SK-N-SH (cell line): ENCODE results near the gene GNB2. TPM values are rescaled to one million over a fixed set of nuclear protein-coding genes. Genes with fewer than 3 reads are reported as not detected.

Source experiments
- CTCF ChIA-PET: fragments of 300-600, 350-600 bp; formaldehyde crosslinking; extraction: SDS; loops from one replicate; lab custom pipeline; 2021; lab: Yijun Ruan, JAX
- POLR2A ChIA-PET: fragments of 350-600 bp; sonication (Branson Sonifier 250); formaldehyde crosslinking; extraction: SDS; loops from one replicate; lab custom pipeline; 2020; ENCODE audit warnings: antibody characterized with exemption, inconsistent platforms; lab: Yijun Ruan, JAX
- DNase-seq: peaks from one replicate; pipeline ENCODE4 v3.0.0; 2012
- H2AFZ ChIP-seq: fragments of 200-600 bp; sonication (generic); 2 replicates; pipeline ENCODE4 v1.8.1; 2016; ENCODE audit warnings: antibody characterized with exemption, mild to moderate bottlenecking, low read depth
- H3F3A ChIP-seq: fragments of 200-600 bp; sonication (generic); replicated peaks from 2 replicates; pipeline ENCODE3; 2016; ENCODE audit warnings: antibody characterized with exemption, mild to moderate bottlenecking; ENCODE audit not compliant: insufficient read depth
- H3K27ac ChIP-seq, 2 experiments: fragments of 200-500 bp in 1 of 2; fragments of 200-600 bp in 1 of 2; sonication (Bioruptor generic) in 1 of 2; sonication (generic), shearing (Covaris generic) in 1 of 2; 2 replicates each; pipeline versions ENCODE4 v1.5.1 to v1.6.1; 2014 to 2016; ENCODE audit warnings: low read depth in 2 of 2, inconsistent platforms in 1 of 2, low read length in 1 of 2, mild to moderate bottlenecking in 1 of 2, mixed read lengths in 1 of 2
- H3K27me3 ChIP-seq: fragments of 200-600 bp; sonication (generic), shearing (Covaris generic); 2 replicates; pipeline ENCODE4 v1.6.1; 2016; ENCODE audit warnings: mixed run types; ENCODE audit not compliant: insufficient read depth
- H3K36me3 ChIP-seq, 2 experiments: fragments of 200-500 bp in 1 of 2; fragments of 200-600 bp in 1 of 2; sonication (Bioruptor generic) in 1 of 2; sonication (generic) in 1 of 2; replicated peaks in 1 of 2; 2 replicates each; pipeline versions ENCODE3 to v1.5.1; 2014 to 2016; ENCODE audit warnings: low read length in 1 of 2, mild to moderate bottlenecking in 1 of 2; ENCODE audit not compliant: insufficient read depth in 2 of 2, control insufficient read depth in 1 of 2
- H3K4me1 ChIP-seq, 2 experiments: fragments of 200-500 bp in 1 of 2; fragments of 200-600 bp in 1 of 2; sonication (Bioruptor generic) in 1 of 2; sonication (generic), shearing (Covaris generic) in 1 of 2; 2 replicates each; pipeline versions ENCODE4 v1.5.1 to v1.6.1; 2014 to 2016; ENCODE audit warnings: low read depth in 1 of 2, low read length in 1 of 2, mixed run types in 1 of 2; ENCODE audit not compliant: insufficient read depth in 2 of 2, control insufficient read depth in 1 of 2
- H3K4me2 ChIP-seq: fragments of 200-600 bp; sonication (generic), shearing (Covaris generic); 2 replicates; pipeline ENCODE4 v1.6.1; 2017; ENCODE audit warnings: mixed run types
- H3K4me3 ChIP-seq, 2 experiments: fragments of 200-500 bp in 1 of 2; fragments of 200-600 bp in 1 of 2; sonication (Bioruptor generic) in 1 of 2; sonication (generic), shearing (Covaris generic) in 1 of 2; 2 replicates each; pipeline versions ENCODE4 v1.5.1 to v1.8.1; 2014 to 2016; ENCODE audit warnings: low read depth in 2 of 2, inconsistent platforms in 1 of 2, low read length in 1 of 2, mild to moderate bottlenecking in 1 of 2, mixed read lengths in 1 of 2, moderate library complexity in 1 of 2
- H3K79me2 ChIP-seq: fragments of 200-600 bp; sonication (generic); 2 replicates; pipeline ENCODE4 v1.8.1; 2017; ENCODE audit warnings: mild to moderate bottlenecking; ENCODE audit not compliant: insufficient read depth
- H3K9ac ChIP-seq: fragments of 200-600 bp; sonication (generic); 2 replicates; pipeline ENCODE4 v1.6.1; 2017; ENCODE audit warnings: mixed run types
- H3K9me2 ChIP-seq: fragments of 200-600 bp; sonication (generic); 2 replicates; pipeline ENCODE4 v1.6.1; 2017; ENCODE audit warnings: mixed run types
- H3K9me3 ChIP-seq: fragments of 200-600 bp; sonication (generic); 2 replicates; pipeline ENCODE4 v1.6.1; 2017; ENCODE audit warnings: mixed run types, mild to moderate bottlenecking, moderate library complexity
- H4K20me1 ChIP-seq: fragments of 200-600 bp; sonication (generic); 2 replicates; pipeline ENCODE4 v1.6.1; 2017; ENCODE audit warnings: mild to moderate bottlenecking, mixed run types; ENCODE audit not compliant: insufficient read depth
- CHD2 ChIP-seq: fragments of 150-350 bp; IDR thresholded peaks from 2 replicates; pipeline ENCODE4 v1.6.1; 2018; ENCODE audit warnings: low read length; ENCODE audit not compliant: partially characterized antibody
- GABPA ChIP-seq: IDR thresholded peaks from 2 replicates; pipeline ENCODE4 v1.4.0; 2012; ENCODE audit warnings: low read depth, mild to moderate bottlenecking
- MEF2A ChIP-seq: IDR thresholded peaks from 2 replicates; pipeline ENCODE4 v1.4.0; 2012; ENCODE audit warnings: low read depth, borderline replicate concordance
- NRF1 ChIP-seq: IDR thresholded peaks from 2 replicates; pipeline ENCODE4 v1.6.1; 2012; ENCODE audit warnings: low read depth, mild to moderate bottlenecking, low read length
- POLR2AphosphoS5 ChIP-seq: IDR thresholded peaks from 2 replicates; pipeline ENCODE4 v1.6.1; 2012; ENCODE audit warnings: low read depth, low read length
- RCOR1 ChIP-seq: fragments of 150-350 bp; IDR thresholded peaks from 2 replicates; pipeline ENCODE4 v1.6.1; 2017; ENCODE audit warnings: antibody characterized with exemption, low read length
- RXRA ChIP-seq: IDR thresholded peaks from 2 replicates; pipeline ENCODE4 v1.4.0; 2012; ENCODE audit warnings: low read depth, mild to moderate bottlenecking, borderline replicate concordance
- SIN3A ChIP-seq: IDR thresholded peaks from 2 replicates; pipeline ENCODE4 v1.6.1; 2012; ENCODE audit warnings: low read depth, mild to moderate bottlenecking, low read length, moderate library complexity, borderline replicate concordance
- TAF1 ChIP-seq: IDR thresholded peaks from 2 replicates; pipeline ENCODE4 v1.6.1; 2012; ENCODE audit warnings: low read depth, mild to moderate bottlenecking, low read length, moderate library complexity, borderline replicate concordance
- YY1 ChIP-seq: IDR thresholded peaks from 2 replicates; pipeline ENCODE4 v1.4.0; 2012; ENCODE audit warnings: low read depth, mild to moderate bottlenecking
- WGBS: methylation state at CpG from one replicate; pipeline ENCODE4 v1.1.6; 2017; ENCODE audit warnings: low lambda C conversion rate; 5-methylcytosine and 5-hydroxymethylcytosine counted together
- polyA plus RNA-seq, 3 experiments: library from polyadenylated mRNA; depleted of rRNA; stranded (reverse); fragments of >200 nt; gene quantifications; 2 replicates each; pipeline ENCODE4 v1.2.3, GENCODE V29; 2012
- TF ChIP-seq, protein P1 (sequence below): IDR thresholded peaks from 2 replicates; pipeline ENCODE4 v1.4.0; 2012; ENCODE audit warnings: low read depth
- TF ChIP-seq, protein P2 (sequence below): IDR thresholded peaks from 2 replicates; pipeline ENCODE4 v1.4.0; 2012; ENCODE audit warnings: low read depth, borderline replicate concordance

GNB2 gene
- polyA plus RNA-seq, 1 of the 3 experiments (the other 2 are of a cell fraction): 398 TPM

DNA sequence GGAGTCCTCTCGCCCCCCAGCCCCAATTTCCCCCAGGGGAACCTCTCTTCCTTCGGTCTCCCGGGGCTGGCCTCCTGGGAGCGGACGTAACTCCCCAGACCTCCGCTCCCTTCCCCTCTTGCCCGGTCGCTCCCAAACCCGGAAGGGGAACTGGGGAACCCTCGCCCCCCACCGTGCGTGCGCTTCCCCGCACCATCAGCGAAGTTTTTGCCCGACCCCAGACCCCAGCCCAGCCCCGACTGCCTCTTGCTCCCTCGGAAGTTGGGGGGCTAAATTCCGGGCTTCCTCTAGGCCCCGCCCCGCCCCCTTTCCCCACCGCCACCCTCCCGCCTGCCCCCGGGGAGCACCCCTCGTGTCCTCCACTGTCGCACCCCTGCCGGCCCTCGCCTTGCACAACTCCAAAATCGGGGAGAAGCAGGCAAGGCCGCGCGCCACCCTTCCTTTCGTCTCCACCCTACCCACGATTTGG is 436 bp downstream of the GNB2 start:
- POLR2A ChIA-PET: interaction anchor here (0.8 to 6.3 kb wide), 4 partner anchors 9 to 61 kb away, joined by 3 to 23 read pairs (median 6); partner anchors contain the start of genes ACTL6B and MOSPD3
- TF ChIP-seq GABPA (peak; percentile 37; the same call in 1 of the 2 replicates), POLR2AphosphoS5 (no peak), SIN3A (0 out of 2 replicates have a peak, but pooled peaks have one; percentile 9)
- TF ChIP-seq, protein P1, sequence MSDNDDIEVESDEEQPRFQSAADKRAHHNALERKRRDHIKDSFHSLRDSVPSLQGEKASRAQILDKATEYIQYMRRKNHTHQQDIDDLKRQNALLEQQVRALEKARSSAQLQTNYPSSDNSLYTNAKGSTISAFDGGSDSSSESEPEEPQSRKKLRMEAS: peak; percentile 27; the same call in 1 of the 2 replicates

DNA sequence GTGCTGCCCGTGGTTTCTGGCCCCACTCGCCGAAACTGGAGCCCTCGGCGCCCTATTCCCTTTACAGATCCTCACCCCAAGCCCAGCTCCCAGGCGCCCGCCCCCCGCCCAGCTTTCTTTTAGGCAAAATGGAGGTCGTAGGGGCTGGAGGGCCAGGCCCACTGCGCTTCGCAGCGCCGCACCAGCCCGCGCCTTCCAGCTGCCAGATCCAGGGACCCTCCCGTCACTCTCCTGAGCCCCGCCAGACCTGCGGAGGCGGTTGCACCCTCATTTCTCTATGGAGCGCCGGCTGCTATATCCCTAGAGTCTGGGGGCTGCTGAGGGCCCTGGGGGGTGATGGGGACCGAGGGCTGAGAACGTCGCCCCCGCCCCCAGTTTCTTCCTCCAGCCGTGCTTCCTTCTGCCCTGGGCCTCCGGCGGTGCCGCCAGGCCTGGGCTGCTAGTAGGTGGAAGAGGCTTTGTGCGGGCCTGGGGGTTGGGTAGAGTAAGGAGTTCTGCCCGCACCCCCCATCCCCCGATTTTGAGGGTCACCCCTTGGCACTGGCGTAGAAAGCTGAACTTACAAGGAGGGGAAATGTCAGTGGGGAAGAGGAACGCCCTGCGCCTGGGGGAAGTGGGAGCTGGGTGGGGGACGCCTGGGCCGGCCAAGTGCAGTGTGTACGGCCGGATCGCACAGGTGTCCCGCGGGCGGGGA is 1.0 kb downstream of the GNB2 start:
- whole genome bisulfite sequencing: 2% methylated on average over 42 of the region's 43 CpGs
- Histone ChIP-seq H3K9me2 (no peaks in the 10 kb centered on the region), H3K36me3 (peaks cover 18 to 29% of the 10 kb centered on the region in 2 experiments), H3K4me3 (peak overlapping the region; percentile 83 to 98), H3K27me3 (no peaks in the 10 kb centered on the region), H3F3A (peaks cover 37% of the 10 kb centered on the region), H4K20me1 (peaks cover 39% of the 10 kb centered on the region), H3K79me2 (peaks cover 44% of the 10 kb centered on the region), H3K4me1 (peaks cover 0 to 30% of the 10 kb centered on the region in 2 experiments; a peak in 1 of 4 replicates), H3K9me3 (no peaks in the 10 kb centered on the region), H3K27ac (peak overlapping the region; percentile 90 to 94), H3K9ac (peak overlapping the region; percentile 87), H2AFZ (no peak overlapping the region), H3K4me2 (peak overlapping the region; percentile 95)
- peak; percentile 15; the same call in 1 of the 2 replicates for TF ChIP-seq TAF1
- TF ChIP-seq NRF1: no peak
- no peak for TF ChIP-seq RXRA
- no peak for TF ChIP-seq MEF2A
- TF ChIP-seq YY1: 0 out of 2 replicates have a peak, but pooled peaks have one; percentile 34
- TF ChIP-seq RCOR1: no peak
- TF ChIP-seq CHD2: no peak
- TF ChIP-seq, protein P2, sequence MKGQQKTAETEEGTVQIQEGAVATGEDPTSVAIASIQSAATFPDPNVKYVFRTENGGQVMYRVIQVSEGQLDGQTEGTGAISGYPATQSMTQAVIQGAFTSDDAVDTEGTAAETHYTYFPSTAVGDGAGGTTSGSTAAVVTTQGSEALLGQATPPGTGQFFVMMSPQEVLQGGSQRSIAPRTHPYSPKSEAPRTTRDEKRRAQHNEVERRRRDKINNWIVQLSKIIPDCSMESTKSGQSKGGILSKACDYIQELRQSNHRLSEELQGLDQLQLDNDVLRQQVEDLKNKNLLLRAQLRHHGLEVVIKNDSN: no peak
- DNase-seq: peak; percentile 68
- ChIA-PET CTCF (interaction anchor here (0.7 to 10.5 kb wide), 7 partner anchors 12 to 115 kb away, joined by 3 to 227 read pairs (median 3); partner anchors contain the start of genes ACTL6B, GIGYF1 and POP7), POLR2A (interaction anchor here (0.8 to 6.3 kb wide), 5 partner anchors 9 to 72 kb away, joined by 3 to 23 read pairs (median 5); partner anchors contain the start of genes ACTL6B, MOSPD3 and PCOLCE)

More for the DNA sequence above, 436 bp downstream of the GNB2 start:
- CTCF ChIA-PET: interaction anchor here (0.7 to 10.5 kb wide), 7 partner anchors 12 to 45 kb away, joined by 3 to 227 read pairs (median 5); partner anchors contain the start of genes ACTL6B, GIGYF1 and POP7
- Histone ChIP-seq H3K79me2 (peaks cover 44% of the 10 kb centered on the region), H3K4me1 (peaks cover 0 to 24% of the 10 kb centered on the region in 2 experiments; a peak in 1 of 4 replicates), H3K27ac (peak overlapping the region; percentile 90 to 94), H3K9me2 (no peaks in the 10 kb centered on the region), H3K4me2 (peak overlapping the region; percentile 95), H3K9me3 (no peaks in the 10 kb centered on the region), H3K27me3 (no peaks in the 10 kb centered on the region), H3K4me3 (peak overlapping the region; percentile 83 to 98), H2AFZ (peak overlapping the region; percentile 75; the same call in 1 of the 2 replicates), H3K9ac (peak overlapping the region; percentile 87), H3K36me3 (peaks cover 13 to 23% of the 10 kb centered on the region in 2 experiments), H3F3A (peaks cover 31% of the 10 kb centered on the region), H4K20me1 (peaks cover 33% of the 10 kb centered on the region)
- DNase-seq: peak; percentile 69
- WGBS: 0% methylated on average over 22 of the region's 34 CpGs
